H54 (cell line): Measurements from ENCODE around the gene FHAD1.

Source experiments
- DNase-seq: peaks from one replicate; pipeline ENCODE4 v3.0.0; 2011; ENCODE audit warnings: low spot score, mixed read lengths; ENCODE audit not compliant: insufficient read length
- FAIRE-seq: peaks from 3 replicates; lab custom pipeline; 2011; peaks lifted over from hg19 to GRCh38; lab: Jason Lieb, UNC
- POLR2A ChIP-seq: IDR thresholded peaks from 2 replicates; pipeline ENCODE4 v1.6.1; 2011; ENCODE audit warnings: low read depth, mild to moderate bottlenecking, low read length

Gene FHAD1

GRCh38 chr1:15411593-15412137 lies 164.6 kb downstream of the FHAD1 start:
- DNase-seq: no peak
- TF ChIP-seq POLR2A: no peak
- no peak for FAIRE-seq

GRCh38 chr1:15412175-15412800 lies 165.3 kb downstream of the FHAD1 start:
- no peak for FAIRE-seq
- no peak for DNase-seq
- TF ChIP-seq POLR2A: no peak

- TF ChIP-seq POLR2A: no peak
- no peak for DNase-seq
- no peak for FAIRE-seq
Observed at GRCh38 chr1:15412843-15413242, 165.8 kb downstream of the FHAD1 start.

GRCh38 chr1:15413563-15414444 lies 166.8 kb downstream of the FHAD1 start:
- no peak for TF ChIP-seq POLR2A
- FAIRE-seq (no peak), DNase-seq (no peak)

- DNase-seq (no peak), FAIRE-seq (no peak)
- no peak for TF ChIP-seq POLR2A
Observed at GRCh38 chr1:15414445-15414983, 167.5 kb downstream of the FHAD1 start.

GRCh38 chr1:15417059-15417934 lies 170.3 kb downstream of the FHAD1 start:
- TF ChIP-seq POLR2A: no peak
- no peak for FAIRE-seq
- DNase-seq: peak; percentile 61

GRCh38 chr1:15418806-15419515 lies 171.9 kb downstream of the FHAD1 start:
- no peak for TF ChIP-seq POLR2A
- no peak for FAIRE-seq
- DNase-seq: no peak

GRCh38 chr1:15420853-15421465 lies 173.9 kb downstream of the FHAD1 start:
- no peak for DNase-seq
- no peak for FAIRE-seq
- TF ChIP-seq POLR2A: no peak

- no peak for TF ChIP-seq POLR2A
- no peak for FAIRE-seq
- DNase-seq: no peak
Observed at GRCh38 chr1:15422871-15423270, 175.8 kb downstream of the FHAD1 start.

- TF ChIP-seq POLR2A: no peak
- FAIRE-seq (no peak), DNase-seq (no peak)
Observed at GRCh38 chr1:15423355-15424077, 176.5 kb downstream of the FHAD1 start.

GRCh38 chr1:15424146-15424667 lies 177.2 kb downstream of the FHAD1 start:
- no peak for DNase-seq
- no peak for FAIRE-seq
- no peak for TF ChIP-seq POLR2A
